Large intestine (tissue), 3 donors: ENCODE data around the gene ANKRD60. TPM values are rescaled to one million over a fixed set of nuclear protein-coding genes. Genes with fewer than 3 reads are reported as not detected.

Experiments
- DNase-seq, 2 donors: peaks; one replicate each; pipeline versions ENCODE4 v3.0.0 to v3.0.0-alpha.2; 2013
- H3K27ac ChIP-seq: one replicate; pipeline ENCODE4 v1.5.1; 2013; ENCODE audit warnings: low read length
- H3K27me3 ChIP-seq: 2 replicates; pipeline ENCODE4 v1.6.1; 2013; ENCODE audit warnings: low read length; ENCODE audit not compliant: control insufficient read depth, insufficient read depth
- H3K36me3 ChIP-seq: 2 replicates; pipeline ENCODE4 v1.6.1; 2013; ENCODE audit warnings: low read length; ENCODE audit not compliant: control insufficient read depth, insufficient read depth
- H3K4me1 ChIP-seq: one replicate; pipeline ENCODE4 v1.6.1; 2013; ENCODE audit warnings: low read length; ENCODE audit not compliant: control insufficient read depth, insufficient read depth
- H3K4me3 ChIP-seq: one replicate; pipeline ENCODE4 v1.5.1; 2013; ENCODE audit warnings: low read length
- H3K9me3 ChIP-seq: one replicate; pipeline ENCODE4 v1.6.1; 2013; ENCODE audit warnings: mild to moderate bottlenecking, low read depth, low read length, moderate library complexity; ENCODE audit not compliant: control insufficient read depth
- WGBS: methylation state at CpG from one replicate; pipeline ENCODE4 v1.1.5; 2013; ENCODE audit warnings: low lambda C conversion rate; ENCODE audit not compliant: insufficient coverage; 5-methylcytosine and 5-hydroxymethylcytosine counted together
- polyA plus RNA-seq: library from polyadenylated mRNA; unstranded; fragments of 120-200 nt; gene quantifications from one replicate; pipeline ENCODE4 v1.2.1, GENCODE V29; 2013

ANKRD60 gene
- polyA plus RNA-seq, 1 donor, result not detected

DNA sequence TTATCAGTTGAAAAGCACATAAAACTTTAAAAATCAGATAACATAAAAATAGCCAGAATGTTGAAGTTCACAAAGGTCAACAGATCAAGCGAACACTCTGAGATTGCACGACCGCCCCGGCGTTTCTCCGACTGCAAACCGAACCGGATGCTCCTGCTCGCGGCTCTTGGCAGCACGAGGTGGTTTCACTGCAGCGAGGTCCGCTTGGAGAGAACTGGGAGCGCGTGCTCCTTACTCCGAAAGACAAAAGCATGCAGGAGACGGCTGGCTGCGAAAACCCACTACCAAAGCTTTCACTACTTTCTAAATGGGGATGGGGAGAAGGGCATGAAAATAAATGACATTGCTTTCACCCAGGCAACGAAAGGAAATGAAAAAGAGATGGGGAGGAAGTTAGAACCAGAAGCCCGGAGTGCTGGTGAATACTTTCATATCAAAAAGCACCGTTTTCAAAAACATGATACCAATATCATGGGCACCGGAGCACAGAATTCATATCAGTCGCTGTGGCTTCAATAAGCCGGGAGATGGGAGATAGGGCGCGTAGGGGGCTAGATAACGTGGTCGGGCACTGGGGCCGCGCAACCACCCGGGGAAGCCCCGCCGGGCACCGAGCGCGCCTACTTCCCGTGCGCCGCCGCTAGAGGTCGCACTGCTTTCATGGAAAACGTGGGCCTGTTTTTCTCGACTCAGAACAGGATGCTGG is 8.3 kb upstream of the ANKRD60 start:
- Histone ChIP-seq H3K36me3 (peaks cover 30% of the 10 kb centered on the region), H3K27me3 (no peaks in the 10 kb centered on the region), H3K4me1 (no peaks in the 10 kb centered on the region), H3K9me3 (no peaks in the 10 kb centered on the region), H3K27ac (no peak overlapping the region), H3K4me3 (peak overlapping the region; percentile 31)
- no CpG with 5 or more reads among the region's 43 CpGs for WGBS
- DNase-seq, result peak in 1 of 2 donors; percentile 64

DNA sequence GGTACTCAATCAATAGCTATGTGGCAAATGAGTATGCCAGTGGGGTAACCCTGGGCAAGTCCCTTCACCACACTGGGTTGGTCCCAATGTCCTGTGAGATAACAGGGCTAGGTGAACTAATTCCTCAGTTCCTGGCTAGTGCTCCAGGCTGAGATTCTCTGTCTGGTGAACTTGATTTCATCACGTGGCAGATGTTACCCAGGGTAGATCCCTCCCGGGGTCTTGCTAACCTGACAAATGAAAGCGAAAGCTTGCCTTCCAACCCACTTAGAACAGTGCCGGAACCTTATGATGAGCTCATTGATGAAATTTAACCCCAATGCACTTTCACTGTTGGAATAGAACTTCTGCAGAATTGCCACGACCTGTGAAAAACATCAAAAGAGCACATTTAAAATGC is 6.6 kb upstream of the ANKRD60 start:
- WGBS, result no CpG with 5 or more reads among the region's 5 CpGs
- Histone ChIP-seq H3K4me1 (no peaks in the 10 kb centered on the region), H3K36me3 (peaks cover 29% of the 10 kb centered on the region), H3K4me3 (no peak overlapping the region), H3K27me3 (peaks cover 6% of the 10 kb centered on the region), H3K27ac (no peak overlapping the region), H3K9me3 (no peaks in the 10 kb centered on the region)
- DNase-seq, result no peak

GRCh38 chr20:58233881-58234528 is 5.6 kb upstream of the ANKRD60 start:
- H3K9me3 ChIP-seq, result no peaks in the 10 kb centered on the region
- H3K4me1 ChIP-seq, result no peaks in the 10 kb centered on the region
- H3K27me3 ChIP-seq, result peaks cover 14% of the 10 kb centered on the region
- H3K27ac ChIP-seq, result no peak overlapping the region
- H3K4me3 ChIP-seq, result no peak overlapping the region
- H3K36me3 ChIP-seq, result peaks cover 19% of the 10 kb centered on the region
- WGBS, result 100% methylated on average over 1 of the region's 8 CpGs
- no peak for DNase-seq

GRCh38 chr20:58233393-58233792 is 4.9 kb upstream of the ANKRD60 start:
- no peak for DNase-seq
- Histone ChIP-seq H3K27me3 (peaks cover 19% of the 10 kb centered on the region), H3K36me3 (peaks cover 17% of the 10 kb centered on the region), H3K4me3 (no peak overlapping the region), H3K9me3 (peaks cover 3% of the 10 kb centered on the region), H3K27ac (no peak overlapping the region), H3K4me1 (no peaks in the 10 kb centered on the region)
- WGBS, result no CpG with 5 or more reads among the region's 8 CpGs

DNA sequence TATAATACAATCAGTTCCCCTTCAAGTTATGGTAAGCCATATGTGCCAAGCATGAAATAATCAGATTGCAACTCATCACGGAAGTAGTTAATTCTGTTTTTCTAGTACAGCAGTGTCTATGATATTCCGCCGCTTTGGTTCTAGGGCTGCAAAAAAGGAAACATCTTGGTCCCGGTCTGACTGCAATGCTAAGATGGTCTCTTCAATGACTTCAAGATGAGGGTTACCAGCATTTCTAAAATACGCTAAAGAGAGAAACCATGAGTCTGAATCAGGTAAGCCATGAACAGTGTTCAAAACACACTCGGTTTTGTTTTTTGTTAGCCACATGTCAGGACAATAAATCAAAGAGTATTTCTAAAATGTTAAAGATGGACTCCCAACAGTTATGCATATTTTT is 3.2 kb upstream of the ANKRD60 start:
- peak in 1 of 2 donors; percentile 17 for DNase-seq
- 71% methylated on average over 1 of the region's 6 CpGs for WGBS
- Histone ChIP-seq H3K36me3 (peaks cover 16% of the 10 kb centered on the region), H3K4me1 (no peaks in the 10 kb centered on the region), H3K4me3 (no peak overlapping the region), H3K27me3 (peaks cover 35% of the 10 kb centered on the region), H3K9me3 (peaks cover 3% of the 10 kb centered on the region), H3K27ac (no peak overlapping the region)

GRCh38 chr20:58229198-58229798 is 845 bp upstream of the ANKRD60 start:
- 57% methylated on average over 4 of the region's 14 CpGs for WGBS
- peaks cover 9% of the 10 kb centered on the region for H3K36me3 ChIP-seq
- H3K27ac ChIP-seq, result no peak overlapping the region
- peaks cover 55% of the 10 kb centered on the region for H3K27me3 ChIP-seq
- H3K4me1 ChIP-seq, result no peaks in the 10 kb centered on the region
- peaks cover 3% of the 10 kb centered on the region for H3K9me3 ChIP-seq
- DNase-seq, result peak in 1 of 2 donors; percentile 17
- H3K4me3 ChIP-seq, result no peak overlapping the region

- H3K4me1 ChIP-seq, result no peaks in the 10 kb centered on the region
- H3K27me3 ChIP-seq, result peaks cover 64% of the 10 kb centered on the region
- no peak overlapping the region for H3K27ac ChIP-seq
- peaks cover 3% of the 10 kb centered on the region for H3K9me3 ChIP-seq
- H3K4me3 ChIP-seq, result no peak overlapping the region
- H3K36me3 ChIP-seq, result peaks cover 6% of the 10 kb centered on the region
- no CpG with 5 or more reads among the region's 29 CpGs for WGBS
- DNase-seq, result peak in 1 of 2 donors; percentile 11
Measured at GRCh38 chr20:58228103-58228483, 360 bp downstream of the ANKRD60 start.

DNA sequence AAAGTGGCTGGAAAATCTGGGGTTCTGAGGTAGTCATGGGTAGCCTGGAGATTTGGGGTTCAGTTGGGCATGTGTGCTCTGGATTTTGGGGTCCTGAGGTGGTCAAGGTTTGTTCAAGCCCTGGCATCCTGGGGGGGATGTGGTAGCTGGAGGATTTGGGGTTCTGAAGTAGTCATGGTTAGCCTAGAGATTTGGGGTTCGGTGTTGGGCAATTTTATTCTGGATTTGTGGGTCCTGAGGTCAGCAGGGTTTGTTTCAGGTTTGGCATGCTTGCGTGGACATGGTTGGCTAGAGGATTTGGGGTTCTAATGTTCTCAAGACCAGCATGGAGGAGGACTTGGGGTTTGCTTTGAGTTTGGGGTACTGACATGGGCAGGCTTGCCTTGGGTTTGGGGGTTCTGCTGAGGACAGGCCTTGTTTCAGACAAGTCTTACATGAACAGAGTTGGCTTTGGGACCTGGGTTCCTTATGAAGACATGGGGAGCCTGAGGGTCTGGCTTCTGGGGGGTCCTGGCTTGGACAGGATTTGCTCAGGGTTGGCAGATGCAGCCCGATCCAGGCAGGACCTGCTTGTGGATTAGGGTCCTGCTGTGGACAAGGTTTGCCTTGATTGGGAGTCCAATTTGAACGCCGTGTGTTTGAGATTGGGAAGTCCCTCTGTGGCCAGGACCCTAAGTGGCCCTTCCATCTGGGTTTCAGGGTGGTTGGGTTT is 906 bp downstream of the ANKRD60 start:
- DNase-seq, result no peak
- Histone ChIP-seq H3K4me1 (no peaks in the 10 kb centered on the region), H3K27ac (no peak overlapping the region), H3K27me3 (peaks cover 68% of the 10 kb centered on the region), H3K36me3 (peaks cover 5% of the 10 kb centered on the region), H3K4me3 (no peak overlapping the region), H3K9me3 (peaks cover 3% of the 10 kb centered on the region)
- no CpG with 5 or more reads among the region's 5 CpGs for WGBS

GRCh38 chr20:58225452-58226200 is 2.8 kb downstream of the ANKRD60 start:
- Histone ChIP-seq H3K4me1 (no peaks in the 10 kb centered on the region), H3K9me3 (peaks cover 3% of the 10 kb centered on the region), H3K4me3 (no peak overlapping the region), H3K27me3 (peaks cover 85% of the 10 kb centered on the region), H3K36me3 (no peaks in the 10 kb centered on the region), H3K27ac (no peak overlapping the region)
- WGBS, result 33% methylated on average over 1 of the region's 15 CpGs
- DNase-seq, result no peak

DNA sequence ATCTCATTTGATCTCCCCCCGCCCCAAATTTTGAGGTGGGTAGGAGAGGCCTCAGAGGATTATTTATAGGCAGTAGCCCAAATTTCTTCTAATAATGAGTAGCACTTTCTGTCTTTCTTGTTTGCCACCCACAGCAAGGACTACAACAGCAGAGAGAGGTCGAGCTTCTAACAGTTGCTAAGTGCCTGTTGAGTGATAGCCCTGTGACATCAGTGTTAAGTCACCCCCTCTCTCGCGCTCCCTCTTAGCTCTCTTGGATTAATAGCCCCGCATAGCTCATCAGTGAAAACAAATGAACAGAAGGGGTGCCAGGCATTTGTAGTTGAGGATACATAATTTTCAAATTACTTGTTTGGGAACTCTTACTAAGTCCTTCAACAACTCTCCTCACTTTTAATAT is 3.5 kb downstream of the ANKRD60 start:
- WGBS, result no CpG with 5 or more reads among the region's 5 CpGs
- no peak for DNase-seq
- peaks cover 6% of the 10 kb centered on the region for H3K9me3 ChIP-seq
- no peak overlapping the region for H3K27ac ChIP-seq
- H3K4me1 ChIP-seq, result no peaks in the 10 kb centered on the region
- peaks cover 79% of the 10 kb centered on the region for H3K27me3 ChIP-seq
- H3K4me3 ChIP-seq, result no peak overlapping the region
- no peaks in the 10 kb centered on the region for H3K36me3 ChIP-seq
